Brain microvascular endothelial cell (primary cell): ENCODE results near the gene PAQR8.

Experiments
- DNase-seq: peaks from one replicate; pipeline ENCODE4 v3.0.0-alpha.2; 2020
- H3K27ac ChIP-seq: fragments of 250-450 bp; sonication (Bioruptor Pico); 2 replicates; pipeline ENCODE4 v1.5.1; 2020; ENCODE audit warnings: mild to moderate bottlenecking, moderate library complexity
- H3K27me3 ChIP-seq: fragments of 250-450 bp; sonication (Bioruptor Pico); replicated peaks from 2 replicates; pipeline ENCODE4 v1.5.1; 2020; ENCODE audit warnings: mild to moderate bottlenecking
- H3K36me3 ChIP-seq: fragments of 250-450 bp; sonication (Bioruptor Pico); replicated peaks from 2 replicates; pipeline ENCODE4 v1.5.1; 2020; ENCODE audit warnings: mild to moderate bottlenecking
- H3K4me3 ChIP-seq: 2 replicates; pipeline ENCODE4 v1.5.1; 2011; ENCODE audit warnings: low read depth, mild to moderate bottlenecking, control low read depth, low read length, moderate library complexity
- in situ Hi-C: cut with HindIII; loops from 2 replicates; pipeline ENCODE4 v1.10.0; 2017; ENCODE audit warnings: low sequenced_read_pairs, low pct_ligation_motif_present
- TF ChIP-seq, protein P1 (sequence below): IDR thresholded peaks from 2 replicates; pipeline ENCODE4 v1.5.1; 2011; ENCODE audit warnings: low read depth, mild to moderate bottlenecking, moderate library complexity, low read length, control low read depth, inconsistent platforms; ENCODE audit errors: missing control alignments

The PAQR8 gene

DNA sequence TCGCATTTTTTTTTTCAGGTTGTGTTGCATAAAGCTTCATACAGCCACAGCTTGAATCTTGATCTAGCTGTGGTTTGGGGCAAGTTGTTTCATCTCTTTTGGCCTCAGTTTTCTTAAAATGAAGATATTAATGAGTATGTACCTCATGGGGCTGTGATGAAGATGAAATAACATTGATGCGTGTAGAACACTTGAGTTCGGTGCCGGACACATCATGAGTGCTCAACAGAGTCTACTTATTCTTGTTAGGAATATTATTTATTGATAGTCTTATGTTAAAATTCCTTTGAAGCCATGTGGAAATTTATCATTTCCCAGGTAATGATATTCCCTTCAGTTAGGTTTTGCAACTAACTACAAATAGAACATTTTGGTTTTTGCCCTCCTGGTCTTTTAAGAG, 3.4 kb downstream of the PAQR8 start:
- no peaks in the 10 kb centered on the region for H3K27me3 ChIP-seq
- TF ChIP-seq, protein P1, sequence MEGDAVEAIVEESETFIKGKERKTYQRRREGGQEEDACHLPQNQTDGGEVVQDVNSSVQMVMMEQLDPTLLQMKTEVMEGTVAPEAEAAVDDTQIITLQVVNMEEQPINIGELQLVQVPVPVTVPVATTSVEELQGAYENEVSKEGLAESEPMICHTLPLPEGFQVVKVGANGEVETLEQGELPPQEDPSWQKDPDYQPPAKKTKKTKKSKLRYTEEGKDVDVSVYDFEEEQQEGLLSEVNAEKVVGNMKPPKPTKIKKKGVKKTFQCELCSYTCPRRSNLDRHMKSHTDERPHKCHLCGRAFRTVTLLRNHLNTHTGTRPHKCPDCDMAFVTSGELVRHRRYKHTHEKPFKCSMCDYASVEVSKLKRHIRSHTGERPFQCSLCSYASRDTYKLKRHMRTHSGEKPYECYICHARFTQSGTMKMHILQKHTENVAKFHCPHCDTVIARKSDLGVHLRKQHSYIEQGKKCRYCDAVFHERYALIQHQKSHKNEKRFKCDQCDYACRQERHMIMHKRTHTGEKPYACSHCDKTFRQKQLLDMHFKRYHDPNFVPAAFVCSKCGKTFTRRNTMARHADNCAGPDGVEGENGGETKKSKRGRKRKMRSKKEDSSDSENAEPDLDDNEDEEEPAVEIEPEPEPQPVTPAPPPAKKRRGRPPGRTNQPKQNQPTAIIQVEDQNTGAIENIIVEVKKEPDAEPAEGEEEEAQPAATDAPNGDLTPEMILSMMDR, result no peak
- H3K4me3 ChIP-seq, result no peak overlapping the region
- no peak for DNase-seq
- in situ Hi-C loops, result no loop called here
- H3K36me3 ChIP-seq, result no peaks in the 10 kb centered on the region
- no peak overlapping the region for H3K27ac ChIP-seq

DNA sequence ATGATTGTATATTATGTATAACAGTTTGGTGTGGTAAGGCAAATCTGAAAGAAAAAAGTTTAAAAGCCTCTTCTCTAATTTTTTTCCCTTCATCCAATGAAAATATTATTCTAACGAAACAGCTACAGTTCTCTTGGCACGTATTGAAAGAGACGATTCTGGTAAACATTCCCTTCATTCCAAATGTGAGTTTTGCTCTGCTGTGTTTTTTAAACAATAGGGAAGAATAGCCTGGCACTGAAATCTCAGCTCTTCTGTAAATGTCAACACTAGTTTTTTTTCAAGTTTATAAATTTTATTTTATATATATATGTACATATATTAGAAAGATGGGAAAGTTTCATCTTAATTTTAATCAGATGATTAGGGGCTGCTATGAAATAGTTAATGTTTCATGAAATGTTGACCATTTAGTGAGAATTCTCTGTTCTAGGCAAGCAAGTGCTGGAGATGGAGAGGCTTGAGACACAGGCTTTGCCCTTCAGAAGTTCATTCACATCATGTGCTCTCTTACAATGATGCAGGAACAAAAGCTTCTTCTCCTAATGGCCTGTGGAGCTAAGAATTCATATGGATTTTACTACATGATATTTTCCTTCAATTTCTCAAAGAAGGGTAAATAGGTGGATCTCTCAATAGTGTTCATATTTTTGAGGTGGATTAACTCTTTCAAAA, 4.1 kb downstream of the PAQR8 start:
- Histone ChIP-seq H3K27me3 (no peaks in the 10 kb centered on the region), H3K27ac (no peak overlapping the region), H3K36me3 (no peaks in the 10 kb centered on the region), H3K4me3 (no peak overlapping the region)
- no peak for DNase-seq
- in situ Hi-C loops, result no loop called here
- TF ChIP-seq, protein P1, result no peak

DNA sequence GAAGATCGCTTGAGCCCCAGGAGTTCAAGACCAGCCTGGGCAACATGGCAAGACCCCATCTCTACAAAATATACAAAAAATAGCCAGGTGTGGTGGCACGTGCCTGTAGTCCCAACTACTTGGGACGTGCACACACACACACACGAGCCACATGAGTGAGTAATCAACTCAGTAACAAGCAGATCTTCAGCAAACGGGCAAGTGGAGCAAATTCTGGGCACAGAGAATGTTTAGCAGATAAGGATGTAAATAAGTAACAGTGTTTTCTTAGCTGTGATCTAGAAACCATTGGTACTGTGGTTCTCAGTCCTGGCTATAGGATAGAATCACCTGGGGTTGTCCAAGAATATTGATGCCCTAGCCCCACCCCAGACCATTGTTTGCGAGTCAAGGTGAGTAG, 6.1 kb downstream of the PAQR8 start:
- Histone ChIP-seq H3K36me3 (no peaks in the 10 kb centered on the region), H3K27ac (no peak overlapping the region), H3K4me3 (no peak overlapping the region), H3K27me3 (no peaks in the 10 kb centered on the region)
- TF ChIP-seq, protein P1, result no peak
- in situ Hi-C loops, result no loop called here
- no peak for DNase-seq

DNA sequence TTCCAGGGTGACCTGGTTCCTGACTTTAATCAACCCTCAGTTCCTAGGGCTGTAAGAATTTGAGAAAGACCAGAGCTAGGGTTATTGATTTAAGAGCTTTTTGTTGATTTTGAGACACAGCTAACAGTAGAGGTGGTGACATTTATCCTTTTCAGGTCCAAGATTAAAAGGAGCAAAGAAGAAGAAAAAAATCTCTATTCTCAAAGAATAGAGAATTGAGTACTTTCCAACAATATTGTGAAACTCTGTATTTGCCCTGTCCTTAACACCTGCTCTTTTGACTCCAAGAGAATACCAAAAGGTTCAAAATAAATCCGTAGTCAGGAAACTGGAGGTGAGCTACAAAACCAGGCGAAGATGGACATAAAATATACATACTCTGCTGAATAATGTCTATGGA, 7.3 kb downstream of the PAQR8 start:
- H3K27ac ChIP-seq, result no peak overlapping the region
- H3K36me3 ChIP-seq, result no peaks in the 10 kb centered on the region
- in situ Hi-C loops, result no loop called here
- no peak overlapping the region for H3K4me3 ChIP-seq
- TF ChIP-seq, protein P1, result no peak
- no peaks in the 10 kb centered on the region for H3K27me3 ChIP-seq
- DNase-seq, result no peak

DNA sequence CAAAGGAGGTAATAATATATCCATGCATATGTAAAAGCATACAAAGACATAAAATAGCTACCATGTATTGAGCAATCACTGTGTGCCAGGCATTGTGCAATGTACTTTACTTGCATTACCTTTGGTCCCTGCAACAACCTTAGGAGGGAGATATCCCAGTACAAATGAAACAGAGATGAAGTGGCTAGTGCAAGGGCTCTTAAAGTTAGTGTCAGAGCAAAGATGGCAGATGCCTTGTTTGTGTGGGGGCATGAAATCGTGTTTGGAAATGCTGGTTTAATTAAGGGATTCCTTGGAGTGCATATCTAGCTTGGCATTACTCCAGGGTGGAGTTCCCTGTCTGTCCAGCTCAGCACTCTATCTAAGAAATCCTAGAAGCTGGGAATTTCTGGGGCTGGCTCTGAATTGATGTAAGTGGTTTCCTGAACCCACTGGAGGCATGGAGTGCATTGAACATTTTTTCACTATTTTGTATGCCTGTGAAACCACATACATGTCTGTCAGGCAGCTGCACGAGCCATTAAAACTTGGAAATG, 9.8 kb downstream of the PAQR8 start:
- H3K4me3 ChIP-seq, result no peak overlapping the region
- H3K36me3 ChIP-seq, result no peaks in the 10 kb centered on the region
- TF ChIP-seq, protein P1, result no peak
- DNase-seq, result no peak
- no peak overlapping the region for H3K27ac ChIP-seq
- in situ Hi-C loops, result no loop called here
- no peaks in the 10 kb centered on the region for H3K27me3 ChIP-seq
